ENCODE results near the gene ADAM22.

DNA sequence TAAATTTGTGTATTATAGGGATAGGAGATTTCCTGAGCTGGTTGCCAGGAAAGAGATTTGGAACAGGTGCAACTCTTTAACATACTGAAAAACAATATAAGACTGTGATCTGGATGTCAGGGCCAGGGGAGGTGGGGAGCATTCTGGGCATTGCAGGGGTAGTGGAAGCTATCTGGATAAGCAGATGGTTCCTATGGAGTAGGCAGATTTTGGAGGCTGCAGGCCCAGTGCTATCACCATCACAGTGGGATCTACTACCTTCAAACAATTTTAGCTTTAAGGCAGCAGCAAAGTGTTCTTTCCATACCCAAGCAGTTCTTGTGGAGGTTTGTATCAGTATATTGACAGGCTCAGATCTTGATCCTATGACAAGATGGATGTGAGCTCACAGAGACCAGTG is 71.1 kb downstream of the ADAM22 start:
- TF ChIP-seq, protein P1, sequence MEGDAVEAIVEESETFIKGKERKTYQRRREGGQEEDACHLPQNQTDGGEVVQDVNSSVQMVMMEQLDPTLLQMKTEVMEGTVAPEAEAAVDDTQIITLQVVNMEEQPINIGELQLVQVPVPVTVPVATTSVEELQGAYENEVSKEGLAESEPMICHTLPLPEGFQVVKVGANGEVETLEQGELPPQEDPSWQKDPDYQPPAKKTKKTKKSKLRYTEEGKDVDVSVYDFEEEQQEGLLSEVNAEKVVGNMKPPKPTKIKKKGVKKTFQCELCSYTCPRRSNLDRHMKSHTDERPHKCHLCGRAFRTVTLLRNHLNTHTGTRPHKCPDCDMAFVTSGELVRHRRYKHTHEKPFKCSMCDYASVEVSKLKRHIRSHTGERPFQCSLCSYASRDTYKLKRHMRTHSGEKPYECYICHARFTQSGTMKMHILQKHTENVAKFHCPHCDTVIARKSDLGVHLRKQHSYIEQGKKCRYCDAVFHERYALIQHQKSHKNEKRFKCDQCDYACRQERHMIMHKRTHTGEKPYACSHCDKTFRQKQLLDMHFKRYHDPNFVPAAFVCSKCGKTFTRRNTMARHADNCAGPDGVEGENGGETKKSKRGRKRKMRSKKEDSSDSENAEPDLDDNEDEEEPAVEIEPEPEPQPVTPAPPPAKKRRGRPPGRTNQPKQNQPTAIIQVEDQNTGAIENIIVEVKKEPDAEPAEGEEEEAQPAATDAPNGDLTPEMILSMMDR (IDR thresholded peaks at IDR 0.05 in 8 of 11, conservative IDR thresholded peaks at IDR 0.05 in 3 of 11), result no peak
- TF ChIP-seq POLR2AphosphoS5 (IDR thresholded peaks at IDR 0.05) (no peak), POLR2A (IDR thresholded peaks at IDR 0.05) (no peak)

Measured in spleen (tissue), 7 donors.